SJCRH30 (cell line): ENCODE data around the gene PFDN4. TPM values are rescaled to one million over a fixed set of nuclear protein-coding genes. Genes with fewer than 3 reads are reported as not detected.
A peak's percentile ranks its signal among the peaks of the same experiment; 100 is the strongest.
"Not testable (repeated sequence)": the region's sequence is repeated elsewhere in the genome, so short reads cannot be mapped to it uniquely, and the experiment has no call there.

Source experiments
- DNase-seq, 2 experiments: peaks; one replicate each; pipeline ENCODE4 v3.0.0-alpha.2; 2015 to 2020
- H3K27ac ChIP-seq: fragments of 250-450 bp; sonication (Bioruptor Pico); 2 replicates; pipeline ENCODE4 v1.5.1; 2020; ENCODE audit warnings: mild to moderate bottlenecking, moderate library complexity
- H3K27me3 ChIP-seq: fragments of 250-450 bp; sonication (Bioruptor Pico); 2 replicates; pipeline ENCODE4 v1.5.1; 2020; ENCODE audit warnings: mild to moderate bottlenecking, moderate library complexity
- H3K36me3 ChIP-seq: fragments of 250-450 bp; sonication (Bioruptor Pico); 2 replicates; pipeline ENCODE4 v1.5.1; 2020; ENCODE audit warnings: mild to moderate bottlenecking, moderate library complexity
- H3K4me1 ChIP-seq: fragments of 250-450 bp; sonication (Bioruptor Pico); 2 replicates; pipeline ENCODE4 v1.5.1; 2020; ENCODE audit warnings: mild to moderate bottlenecking, moderate library complexity
- H3K4me3 ChIP-seq: fragments of 250-450 bp; sonication (Bioruptor Pico); 2 replicates; pipeline ENCODE4 v1.5.1; 2020; ENCODE audit warnings: mild to moderate bottlenecking, moderate library complexity
- H3K9me3 ChIP-seq: fragments of 250-450 bp; sonication (Bioruptor Pico); replicated peaks from 2 replicates; pipeline ENCODE4 v1.5.1; 2020; ENCODE audit warnings: mild to moderate bottlenecking, moderate library complexity
- total RNA-seq: library from RNA; depleted of rRNA; stranded (reverse); fragments of >200 nt; shearing (Covaris generic); gene quantifications from 2 replicates; pipeline ENCODE4 v1.2.3, GENCODE V29; 2014

Gene PFDN4
- total RNA-seq, 1 experiment from 2014 or later: 168 TPM

- DNase-seq, H3K4me3 ChIP-seq, H3K36me3 ChIP-seq, H3K9me3 ChIP-seq, H3K27ac ChIP-seq, H3K4me1 ChIP-seq: not testable (repeated sequence)
- peaks cover 20% of the 10 kb centered on the region; the same call in 1 of the 2 replicates for H3K27me3 ChIP-seq
Measured at GRCh38 chr20:54248705-54249104, 40.8 kb downstream of the PFDN4 start.

- Histone ChIP-seq H3K4me3 (no peak overlapping the region), H3K36me3 (no peaks in the 10 kb centered on the region), H3K4me1 (no peaks in the 10 kb centered on the region), H3K27ac (no peak overlapping the region), H3K9me3 (no peaks in the 10 kb centered on the region), H3K27me3 (peaks cover 12% of the 10 kb centered on the region; the same call in 1 of the 2 replicates)
- DNase-seq: no peak
Measured at GRCh38 chr20:54250691-54251090, 42.8 kb downstream of the PFDN4 start.

- Histone ChIP-seq H3K27me3 (peaks cover 12% of the 10 kb centered on the region; the same call in 1 of the 2 replicates), H3K4me3 (no peak overlapping the region), H3K4me1 (no peaks in the 10 kb centered on the region), H3K36me3 (no peaks in the 10 kb centered on the region), H3K27ac (no peak overlapping the region), H3K9me3 (no peaks in the 10 kb centered on the region)
- no peak for DNase-seq
Measured at GRCh38 chr20:54251096-54251495, 43.2 kb downstream of the PFDN4 start.

- no peak for DNase-seq
Measured at GRCh38 chr20:54254596-54254995, 46.7 kb downstream of the PFDN4 start.

GRCh38 chr20:54255157-54255556 is 47.3 kb downstream of the PFDN4 start:
- no peak for DNase-seq
- peaks cover 6% of the 10 kb centered on the region for H3K4me1 ChIP-seq
- no peak overlapping the region for H3K4me3 ChIP-seq
- no peaks in the 10 kb centered on the region for H3K9me3 ChIP-seq
- 0 out of 2 replicates have a peak, but pooled peaks cover 3% of the 10 kb centered on the region for H3K27me3 ChIP-seq
- no peak overlapping the region for H3K27ac ChIP-seq
- H3K36me3 ChIP-seq: no peaks in the 10 kb centered on the region

More at GRCh38 chr20:54254596-54254995, 46.7 kb downstream of the PFDN4 start:
- Histone ChIP-seq H3K27ac (no peak overlapping the region), H3K4me3 (no peak overlapping the region), H3K4me1 (peaks cover 6% of the 10 kb centered on the region), H3K36me3 (no peaks in the 10 kb centered on the region), H3K9me3 (no peaks in the 10 kb centered on the region), H3K27me3 (0 out of 2 replicates have a peak, but pooled peaks cover 3% of the 10 kb centered on the region)

- DNase-seq: no peak
- Histone ChIP-seq H3K4me3 (no peak overlapping the region), H3K27me3 (peaks cover 6% of the 10 kb centered on the region; the same call in 1 of the 2 replicates), H3K9me3 (no peaks in the 10 kb centered on the region), H3K27ac (no peak overlapping the region), H3K4me1 (peaks cover 6% of the 10 kb centered on the region), H3K36me3 (no peaks in the 10 kb centered on the region)
Measured at GRCh38 chr20:54256202-54256601, 48.3 kb downstream of the PFDN4 start.

- Histone ChIP-seq H3K9me3 (no peaks in the 10 kb centered on the region), H3K27ac (no peak overlapping the region), H3K4me1 (peaks cover 6% of the 10 kb centered on the region), H3K4me3 (no peak overlapping the region), H3K36me3 (no peaks in the 10 kb centered on the region), H3K27me3 (peaks cover 6% of the 10 kb centered on the region; the same call in 1 of the 2 replicates)
- no peak for DNase-seq
Measured at GRCh38 chr20:54257071-54257816, 49.4 kb downstream of the PFDN4 start.

GRCh38 chr20:54260116-54260515 is 52.2 kb downstream of the PFDN4 start:
- peaks cover 8% of the 10 kb centered on the region; the same call in 1 of the 2 replicates for H3K27me3 ChIP-seq
- peaks cover 6% of the 10 kb centered on the region for H3K4me1 ChIP-seq
- H3K4me3 ChIP-seq: no peak overlapping the region
- no peaks in the 10 kb centered on the region for H3K36me3 ChIP-seq
- no peak overlapping the region for H3K27ac ChIP-seq
- no peaks in the 10 kb centered on the region for H3K9me3 ChIP-seq
- no peak for DNase-seq

GRCh38 chr20:54262671-54263070 is 54.8 kb downstream of the PFDN4 start:
- Histone ChIP-seq H3K27ac (no peak overlapping the region), H3K4me3 (no peak overlapping the region), H3K27me3 (peaks cover 16% of the 10 kb centered on the region), H3K9me3 (no peaks in the 10 kb centered on the region), H3K4me1 (peaks cover 5% of the 10 kb centered on the region), H3K36me3 (no peaks in the 10 kb centered on the region)
- DNase-seq: no peak

GRCh38 chr20:54263116-54263690 is 55.3 kb downstream of the PFDN4 start:
- H3K27me3 ChIP-seq: peaks cover 21% of the 10 kb centered on the region
- no peak overlapping the region for H3K27ac ChIP-seq
- no peak for DNase-seq
- no peaks in the 10 kb centered on the region for H3K36me3 ChIP-seq
- H3K4me3 ChIP-seq: no peak overlapping the region
- peaks cover under 1% of the 10 kb centered on the region for H3K4me1 ChIP-seq
- no peaks in the 10 kb centered on the region for H3K9me3 ChIP-seq

- H3K4me3 ChIP-seq, H3K4me1 ChIP-seq, H3K27ac ChIP-seq, H3K9me3 ChIP-seq, DNase-seq, H3K36me3 ChIP-seq: not testable (repeated sequence)
- peaks cover 23% of the 10 kb centered on the region for H3K27me3 ChIP-seq
Measured at GRCh38 chr20:54265791-54266190, 57.9 kb downstream of the PFDN4 start.

- no peak overlapping the region for H3K4me3 ChIP-seq
- H3K27me3 ChIP-seq: peaks cover 24% of the 10 kb centered on the region
- H3K27ac ChIP-seq: no peak overlapping the region
- no peaks in the 10 kb centered on the region for H3K9me3 ChIP-seq
- DNase-seq: no peak
- no peaks in the 10 kb centered on the region; the same call in 1 of the 2 replicates for H3K4me1 ChIP-seq
- H3K36me3 ChIP-seq: no peaks in the 10 kb centered on the region
Measured at GRCh38 chr20:54266844-54267243, 59.0 kb downstream of the PFDN4 start.

- H3K36me3 ChIP-seq: no peaks in the 10 kb centered on the region
- peak; percentile 22 to 30 for DNase-seq
- no peaks in the 10 kb centered on the region; the same call in 1 of the 2 replicates for H3K4me1 ChIP-seq
- H3K4me3 ChIP-seq: no peak overlapping the region
- H3K27me3 ChIP-seq: peaks cover 28% of the 10 kb centered on the region
- no peak overlapping the region for H3K27ac ChIP-seq
- no peaks in the 10 kb centered on the region for H3K9me3 ChIP-seq
Measured at GRCh38 chr20:54267483-54268003, 59.7 kb downstream of the PFDN4 start.

- no peak for DNase-seq
- no peak overlapping the region for H3K4me3 ChIP-seq
- peaks cover 23% of the 10 kb centered on the region for H3K27me3 ChIP-seq
- no peaks in the 10 kb centered on the region for H3K9me3 ChIP-seq
- H3K36me3 ChIP-seq: no peaks in the 10 kb centered on the region
- no peaks in the 10 kb centered on the region; the same call in 1 of the 2 replicates for H3K4me1 ChIP-seq
- no peak overlapping the region for H3K27ac ChIP-seq
Measured at GRCh38 chr20:54268941-54269340, 61.1 kb downstream of the PFDN4 start.
